GM19455 (cell line): ENCODE measurements around the gene PPP1R7.

ENCODE experiments used
- ATAC-seq: cut with Tn5 transposase; IDR thresholded peaks from one replicate; pipeline ENCODE4 v1.9.1; 2021; ENCODE audit not compliant: unreplicated experiment

PPP1R7 gene

DNA sequence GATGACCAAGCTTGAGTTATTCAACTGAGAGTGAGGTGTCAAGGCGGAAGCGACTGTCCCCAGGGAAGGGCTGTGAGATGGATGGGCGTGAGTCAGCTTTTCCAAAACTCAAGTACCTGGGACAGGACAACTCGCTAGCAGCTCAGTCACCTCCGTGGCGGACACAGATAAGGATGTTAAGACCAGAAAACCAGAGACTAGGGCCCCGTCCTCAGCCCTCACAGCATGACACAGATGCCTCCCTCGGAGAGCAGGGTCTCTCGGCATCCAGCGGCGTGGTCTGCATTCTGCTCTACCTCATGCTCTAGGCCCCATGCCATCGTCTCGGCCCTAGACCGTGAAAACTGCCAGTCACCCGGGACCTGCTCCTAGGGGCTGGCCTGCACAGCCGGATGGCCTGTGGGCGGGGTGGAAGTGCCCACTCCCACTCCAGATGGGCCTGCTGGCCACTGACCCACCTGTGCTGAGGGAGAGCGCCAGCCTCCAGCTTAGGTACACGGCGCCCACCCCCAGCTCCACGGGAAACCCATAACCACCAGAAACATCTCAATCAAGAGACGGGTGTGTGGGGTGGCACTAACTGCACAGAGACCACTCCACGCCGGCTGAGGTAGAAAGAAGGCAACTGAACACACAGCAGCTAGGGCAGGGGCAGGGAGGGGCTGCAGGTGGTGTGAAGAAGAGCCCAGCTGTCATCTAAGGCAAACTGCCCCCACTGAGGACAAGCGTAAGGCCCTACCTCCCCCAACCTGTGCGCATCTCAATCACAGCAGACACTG is 78.0 kb downstream of the PPP1R7 start:
- ATAC-seq: no peak

DNA sequence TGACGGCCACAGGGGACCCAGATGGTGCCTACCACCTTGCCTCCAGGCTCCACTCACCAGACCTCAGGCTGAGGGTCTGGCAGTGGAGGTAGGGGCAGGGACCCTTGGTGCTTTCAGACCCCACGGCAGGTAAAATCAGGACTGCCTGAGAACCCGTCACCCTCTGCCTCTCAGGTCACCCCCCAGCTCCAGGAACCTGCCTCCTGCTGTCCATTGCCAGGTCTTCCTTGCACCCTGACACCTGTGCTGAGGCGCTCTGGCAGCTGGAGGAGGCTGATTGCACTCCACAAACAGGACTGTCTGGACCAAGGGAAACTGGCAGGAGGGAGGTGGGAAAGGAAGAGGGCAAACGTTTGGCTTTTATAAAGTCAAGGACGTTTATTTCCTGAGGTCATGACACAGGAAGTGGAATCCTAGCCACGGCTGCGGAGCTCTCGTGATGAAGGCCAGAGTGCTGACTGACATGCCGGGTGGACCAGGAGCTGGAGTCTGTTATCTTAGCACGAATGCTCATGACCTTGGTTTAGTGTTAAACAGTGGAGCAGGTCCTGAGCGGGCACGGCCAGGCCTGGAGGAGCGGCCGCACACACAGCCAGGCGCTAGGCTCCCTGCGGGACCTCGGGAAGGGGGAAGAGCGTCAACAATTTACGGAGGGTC is 78.7 kb downstream of the PPP1R7 start:
- ATAC-seq: no peak

GRCh38 chr2:241229563-241230401 is 79.5 kb downstream of the PPP1R7 start:
- no peak for ATAC-seq

DNA sequence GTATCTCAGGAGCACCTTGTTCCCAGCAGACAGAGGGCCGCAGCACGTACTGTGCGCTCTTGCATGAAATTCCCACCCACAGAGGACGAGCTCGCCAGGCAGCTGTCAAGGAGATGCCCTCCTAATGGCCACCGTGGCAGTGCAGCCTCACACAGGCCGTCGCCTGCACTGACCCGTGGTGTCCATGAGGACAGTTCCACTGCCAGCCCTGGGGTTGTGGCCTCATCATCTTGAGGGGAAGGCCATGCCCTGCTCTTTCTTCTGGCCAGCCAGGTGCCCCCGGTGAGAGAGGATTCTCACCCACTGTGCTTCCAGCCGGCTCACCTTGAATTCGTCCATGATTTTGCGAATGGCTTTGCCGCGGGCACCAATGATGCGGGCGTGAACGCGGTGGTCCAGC is 80.2 kb downstream of the PPP1R7 start:
- no peak for ATAC-seq

GRCh38 chr2:241232736-241233575 is 82.7 kb downstream of the PPP1R7 start:
- no peak for ATAC-seq
